ENCODE data around the gene GGTLC2. TPM values are rescaled to one million over a fixed set of nuclear protein-coding genes. Genes with fewer than 3 reads are reported as not detected.

GGTLC2 gene
- total and polyA plus RNA-seq, 8 donors = not detected

GRCh38 chr22:22689621-22690345 lies 45.4 kb downstream of the GGTLC2 start:
- 74 to 85% (median 78%) methylated on average over 4 of the region's 4 CpGs for WGBS, 5 donors
- intact Hi-C loops (cut with DNase I; ENCODE audit: low total_unique reads) = no loop called here

GRCh38 chr22:22691055-22691454 lies 46.6 kb downstream of the GGTLC2 start:
- 79 to 86% (median 85%) methylated on average over 5 of the region's 5 CpGs for WGBS, 5 donors
- no peaks in the 10 kb centered on the region for H3K9me3 ChIP-seq

More at GRCh38 chr22:22689621-22690345, 45.4 kb downstream of the GGTLC2 start:
- Histone ChIP-seq H3K4me3 (no peak overlapping the region), H3K4me1 (peaks cover 7 to 22% (median 15%) of the 10 kb centered on the region in 4 donors), H3K36me3 (no peaks in the 10 kb centered on the region), H3K27ac (no peak overlapping the region), H3K9me3 (no peaks in the 10 kb centered on the region), H3K27me3 (no peaks in the 10 kb centered on the region)
- TF ChIP-seq CTCF (IDR thresholded peaks at IDR 0.05) = no peak
- no peak for TF ChIP-seq POLR2AphosphoS5 (IDR thresholded peaks at IDR 0.05)
- TF ChIP-seq POLR2A (IDR thresholded peaks at IDR 0.05) = no peak
- TF ChIP-seq EP300 (IDR thresholded peaks at IDR 0.05) = no peak
- no peak for DNase-seq

GRCh38 chr22:22691716-22692701 lies 47.6 kb downstream of the GGTLC2 start:
- no peak for DNase-seq
- 72 to 82% (median 74%) methylated on average over 8 of the region's 8 CpGs for WGBS, 5 donors
- H3K4me1 ChIP-seq = peaks cover 7 to 22% (median 13%) of the 10 kb centered on the region in 4 donors

More at GRCh38 chr22:22691055-22691454, 46.6 kb downstream of the GGTLC2 start:
- intact Hi-C loops (cut with DNase I; ENCODE audit: low total_unique reads) = no loop called here
- Histone ChIP-seq H3K36me3 (no peaks in the 10 kb centered on the region), H3K27ac (no peak overlapping the region), H3K27me3 (no peaks in the 10 kb centered on the region), H3K4me3 (no peak overlapping the region), H3K4me1 (peaks cover 7 to 22% (median 13%) of the 10 kb centered on the region in 4 donors)
- no peak for TF ChIP-seq POLR2AphosphoS5 (IDR thresholded peaks at IDR 0.05)
- no peak for DNase-seq

More at GRCh38 chr22:22691716-22692701, 47.6 kb downstream of the GGTLC2 start:
- no peaks in the 10 kb centered on the region for H3K9me3 ChIP-seq
- no peak for TF ChIP-seq POLR2AphosphoS5 (IDR thresholded peaks at IDR 0.05)
- TF ChIP-seq CTCF (IDR thresholded peaks at IDR 0.05) = no peak
- no peak for TF ChIP-seq EP300 (IDR thresholded peaks at IDR 0.05)
- no peak for TF ChIP-seq POLR2A (IDR thresholded peaks at IDR 0.05)
- H3K27me3 ChIP-seq = no peaks in the 10 kb centered on the region
- no peak overlapping the region for H3K4me3 ChIP-seq
- no peak overlapping the region for H3K27ac ChIP-seq
- no peaks in the 10 kb centered on the region for H3K36me3 ChIP-seq
- intact Hi-C loops (cut with DNase I; ENCODE audit: low total_unique reads) = no loop called here

Data from stomach (tissue), 9 donors.